Activated CD8-positive, alpha-beta memory T cell treated with anti-CD3 and anti-CD28 coated beads for 24 hours (primary cell): ENCODE measurements around the gene SERPINA10.
"Not testable (repeated sequence)": the region's sequence is repeated elsewhere in the genome, so short reads cannot be mapped to it uniquely, and the experiment has no call there.

Experiments
- DNase-seq: peaks from one replicate; pipeline ENCODE4 v3.0.0-alpha.2; 2020

Gene SERPINA10

DNA sequence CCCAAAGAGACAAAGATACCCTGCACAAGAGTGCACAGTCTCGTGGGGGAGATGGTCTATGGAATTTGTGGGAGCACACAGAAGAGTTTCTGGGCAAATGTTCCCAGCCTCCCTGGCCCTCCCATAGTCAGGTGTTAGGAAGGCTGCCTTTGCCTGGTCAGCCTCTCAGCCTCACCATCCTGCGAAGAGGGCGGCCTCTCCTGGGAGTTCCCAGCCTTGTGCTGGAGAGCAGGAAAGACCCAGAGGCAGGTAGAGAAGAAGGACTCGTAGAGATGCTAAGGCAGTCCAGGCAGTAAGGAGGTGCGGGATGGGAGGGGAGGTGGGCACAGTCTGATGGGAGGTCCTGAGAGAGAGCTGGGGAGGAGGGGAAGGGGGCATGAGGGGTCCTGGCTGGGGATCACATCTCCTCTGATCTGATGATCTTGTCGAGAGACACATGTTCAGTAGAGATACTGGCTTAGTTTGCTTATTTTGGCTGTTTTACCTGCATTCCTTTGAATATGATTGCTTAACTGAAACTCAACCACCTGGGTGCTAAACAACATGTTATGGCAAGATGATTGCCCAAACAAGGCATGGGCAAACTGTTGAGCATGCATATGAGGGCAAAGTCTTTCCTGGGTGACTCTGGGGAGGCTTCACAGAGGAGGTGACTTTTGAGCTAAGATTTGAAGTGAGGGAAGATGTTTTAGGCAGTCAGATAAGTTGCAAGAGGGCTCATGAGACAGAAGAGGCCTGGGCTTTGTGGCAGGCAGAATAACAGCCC lies 19.6 kb upstream of the SERPINA10 start:
- DNase-seq = no peak

DNA sequence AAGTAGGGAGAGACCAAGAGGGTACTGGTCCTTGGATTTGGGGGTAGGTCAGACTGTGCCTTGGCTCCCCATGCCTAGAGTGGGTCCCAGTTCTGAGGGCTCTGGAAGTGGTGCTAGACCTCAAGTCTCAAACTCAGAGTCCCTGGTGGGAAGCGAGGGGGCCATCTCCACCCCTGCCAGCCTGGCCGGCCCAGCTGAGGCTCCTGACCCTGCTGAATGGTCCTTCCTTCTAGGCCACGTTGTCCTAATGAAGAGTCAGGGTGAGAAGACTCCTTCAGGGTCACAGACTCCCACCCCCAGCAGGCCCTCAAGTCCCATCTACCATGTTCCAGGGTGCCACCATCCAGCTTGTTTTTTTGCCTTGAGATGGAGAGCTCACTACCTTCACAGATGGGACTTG lies 17.2 kb upstream of the SERPINA10 start:
- DNase-seq = no peak

DNA sequence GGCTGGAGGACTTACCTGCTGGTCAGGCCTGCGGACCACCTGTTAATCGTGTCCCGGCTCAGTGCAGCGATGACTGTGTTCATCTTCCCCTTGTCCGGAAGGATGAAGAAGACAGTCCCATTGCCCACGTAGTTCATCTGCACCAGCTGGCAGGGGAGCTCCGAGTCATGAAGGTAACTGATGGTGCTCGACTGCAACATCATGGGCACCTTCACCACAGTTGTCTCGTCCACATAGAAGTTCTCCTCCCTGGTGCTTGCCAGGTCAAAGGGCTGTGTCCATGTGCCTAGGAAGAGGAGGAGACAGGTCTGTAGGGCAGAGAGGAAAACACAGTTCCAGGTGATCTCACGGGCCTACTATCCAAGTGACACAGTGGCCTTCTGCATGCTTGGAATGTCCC lies 16.7 kb upstream of the SERPINA10 start:
- DNase-seq = no peak

DNA sequence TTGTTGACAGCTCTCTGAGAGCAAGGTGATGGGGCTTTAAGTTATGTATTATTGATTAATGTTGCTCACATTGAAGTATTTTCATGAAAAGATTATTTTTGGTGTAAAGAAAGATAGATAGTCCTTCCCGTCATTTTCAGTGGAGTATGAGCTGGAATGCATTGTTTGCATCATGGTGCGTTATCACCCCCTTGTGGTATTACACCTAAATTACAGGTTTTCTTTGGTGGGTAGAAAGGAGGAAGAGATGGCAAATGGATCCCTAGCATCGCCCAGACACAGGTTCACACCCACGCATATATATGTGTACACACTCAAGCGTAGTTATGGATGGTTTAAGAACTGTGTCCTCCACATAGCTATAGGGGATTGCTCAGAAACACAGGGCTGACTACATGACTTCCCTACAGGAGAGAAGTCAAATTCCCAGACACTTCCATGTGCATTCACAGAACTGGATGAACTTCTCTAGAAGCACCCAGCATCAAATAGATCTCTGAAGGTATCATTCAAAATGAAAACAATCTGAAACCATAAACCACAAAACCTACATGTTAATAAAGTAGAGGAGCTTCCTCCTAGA lies 14.4 kb upstream of the SERPINA10 start:
- no peak for DNase-seq

DNA sequence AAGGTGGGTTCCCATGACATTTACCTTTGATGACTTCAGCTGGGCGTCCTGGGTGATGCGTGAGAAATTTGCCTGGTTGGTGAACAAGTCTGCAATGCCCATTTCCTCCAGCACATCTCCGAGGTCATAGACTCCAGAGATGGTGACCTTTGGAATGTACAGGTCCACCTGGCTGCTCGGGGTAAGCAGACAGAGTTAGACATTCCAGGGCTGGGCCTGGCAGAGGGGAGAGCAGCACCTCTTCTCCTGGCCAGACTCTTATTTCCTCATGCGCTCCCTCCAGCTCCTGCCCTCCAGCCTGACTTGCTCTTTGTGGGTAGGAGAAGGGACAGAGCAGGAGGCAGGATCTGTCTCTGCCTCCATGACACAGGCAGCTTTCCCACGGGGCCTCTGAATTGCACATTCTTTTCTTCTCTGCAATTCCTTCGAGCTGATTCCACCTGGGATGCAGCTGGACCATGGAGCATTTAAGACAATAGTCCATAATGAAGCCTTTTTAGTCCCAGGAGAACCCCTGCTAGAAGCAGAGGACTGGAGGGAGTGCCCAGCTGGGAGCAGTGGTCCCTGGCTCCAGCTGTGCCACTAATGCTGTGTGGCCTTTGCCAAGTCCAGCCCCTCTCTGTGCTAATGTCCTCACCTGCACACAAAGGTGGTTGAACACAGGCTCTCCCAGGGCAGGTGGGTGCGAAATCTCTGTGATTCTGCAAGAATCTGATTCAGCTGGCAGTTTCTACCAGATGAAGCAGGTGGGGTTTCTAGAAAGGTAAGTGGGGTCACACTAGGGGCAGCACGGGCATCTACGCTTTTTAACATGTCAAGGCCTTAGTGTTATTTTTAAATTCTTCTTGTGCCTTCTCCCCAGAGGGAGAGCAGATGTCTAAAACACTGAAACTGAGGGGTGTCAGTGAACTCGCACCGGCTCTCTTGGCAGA lies 13.2 kb upstream of the SERPINA10 start:
- no peak for DNase-seq

DNA sequence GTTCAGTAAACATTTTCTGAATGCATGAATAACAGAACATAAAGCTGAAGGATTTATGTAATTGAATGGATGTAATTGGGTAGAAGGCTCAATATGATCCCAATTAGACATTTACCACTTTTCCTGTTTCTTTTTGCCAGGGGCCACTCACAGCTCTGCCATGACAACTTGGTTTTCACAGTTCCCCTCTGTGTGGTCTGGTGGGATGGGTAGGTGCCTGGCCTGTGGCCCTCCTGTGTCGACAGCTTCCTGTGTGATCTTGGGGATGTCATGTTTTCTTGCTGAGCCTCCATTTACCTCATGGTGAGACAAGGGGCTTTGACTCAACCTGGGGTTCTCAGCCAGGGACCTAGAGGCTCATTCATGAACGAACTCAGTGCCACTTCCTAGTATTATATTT lies 12.6 kb upstream of the SERPINA10 start:
- DNase-seq = no peak

DNA sequence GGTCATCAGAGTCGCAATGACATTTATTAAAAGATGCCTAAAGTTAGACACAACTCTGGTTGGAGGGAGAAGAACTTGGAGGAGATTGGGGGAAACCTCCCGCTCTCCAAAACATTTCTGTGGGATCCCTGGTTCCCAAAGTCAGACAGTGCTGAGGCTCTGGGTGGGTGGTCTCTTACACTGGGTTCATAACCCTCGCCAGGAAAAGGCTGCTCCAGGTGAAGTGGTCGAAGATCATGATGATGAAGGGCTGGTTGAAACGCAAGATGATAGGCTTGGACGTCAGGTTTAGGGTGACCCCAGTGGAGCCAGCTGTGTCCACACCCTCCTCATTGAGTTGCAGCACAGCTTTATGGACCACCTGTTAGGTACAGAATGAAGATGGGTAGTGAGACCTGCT lies 11.2 kb upstream of the SERPINA10 start:
- no peak for DNase-seq

DNA sequence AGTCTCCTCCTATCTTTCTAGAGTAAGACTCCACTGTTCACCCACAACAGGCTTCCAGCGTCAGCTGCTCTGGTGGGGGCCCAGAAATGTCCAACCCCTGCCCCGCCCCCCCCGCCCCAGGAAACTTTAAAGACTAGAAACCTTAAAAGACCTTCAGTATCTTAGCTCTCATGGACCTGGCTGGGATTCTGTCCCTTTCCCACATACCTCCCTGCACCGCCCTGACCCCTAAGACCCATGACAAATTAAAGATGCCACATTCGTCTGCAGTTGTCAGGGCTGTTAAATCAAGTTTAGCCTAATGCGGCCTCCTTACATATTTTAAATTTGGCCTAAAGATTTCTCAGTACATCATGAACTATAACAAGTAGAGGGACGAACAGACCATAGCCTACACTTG lies 10.0 kb upstream of the SERPINA10 start:
- DNase-seq = no peak

DNA sequence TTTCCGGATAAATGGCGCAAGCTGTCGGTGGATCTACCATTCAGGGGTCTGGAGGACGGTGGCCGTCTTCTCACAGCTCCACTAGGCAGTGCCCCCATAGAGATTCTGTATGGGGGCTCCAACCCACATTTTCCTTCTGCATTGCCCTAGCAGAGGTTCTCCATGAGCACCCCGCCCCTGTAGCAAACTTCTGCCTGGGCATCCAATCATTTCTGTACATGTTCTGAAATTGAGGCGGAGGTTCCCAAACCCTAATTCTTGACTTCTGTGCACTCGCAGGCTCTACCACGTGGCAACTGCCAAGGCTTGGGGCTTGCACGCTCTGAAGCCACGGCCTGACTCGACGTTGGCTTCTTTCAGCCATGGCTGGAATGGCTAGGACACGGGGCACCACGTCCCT lies 5.1 kb upstream of the SERPINA10 start:
- DNase-seq = no peak

DNA sequence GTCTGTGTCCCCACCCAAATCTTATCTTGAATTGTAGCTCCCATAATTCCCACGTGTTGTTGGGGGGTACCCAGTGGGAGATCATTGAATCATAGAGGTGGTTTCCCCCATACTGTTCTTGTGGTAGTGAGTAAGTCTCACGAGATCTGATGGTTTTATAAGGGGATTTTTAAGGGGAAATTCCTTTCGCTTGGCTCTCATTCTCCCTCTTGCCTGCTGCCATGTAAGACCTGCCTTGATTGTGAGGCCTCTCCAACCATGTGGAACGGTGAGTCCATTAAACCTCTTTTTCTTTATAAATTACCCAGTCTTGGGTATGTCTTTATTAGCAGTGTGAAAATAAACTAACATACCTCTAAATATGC lies 3.1 kb upstream of the SERPINA10 start:
- not testable (repeated sequence) for DNase-seq

DNA sequence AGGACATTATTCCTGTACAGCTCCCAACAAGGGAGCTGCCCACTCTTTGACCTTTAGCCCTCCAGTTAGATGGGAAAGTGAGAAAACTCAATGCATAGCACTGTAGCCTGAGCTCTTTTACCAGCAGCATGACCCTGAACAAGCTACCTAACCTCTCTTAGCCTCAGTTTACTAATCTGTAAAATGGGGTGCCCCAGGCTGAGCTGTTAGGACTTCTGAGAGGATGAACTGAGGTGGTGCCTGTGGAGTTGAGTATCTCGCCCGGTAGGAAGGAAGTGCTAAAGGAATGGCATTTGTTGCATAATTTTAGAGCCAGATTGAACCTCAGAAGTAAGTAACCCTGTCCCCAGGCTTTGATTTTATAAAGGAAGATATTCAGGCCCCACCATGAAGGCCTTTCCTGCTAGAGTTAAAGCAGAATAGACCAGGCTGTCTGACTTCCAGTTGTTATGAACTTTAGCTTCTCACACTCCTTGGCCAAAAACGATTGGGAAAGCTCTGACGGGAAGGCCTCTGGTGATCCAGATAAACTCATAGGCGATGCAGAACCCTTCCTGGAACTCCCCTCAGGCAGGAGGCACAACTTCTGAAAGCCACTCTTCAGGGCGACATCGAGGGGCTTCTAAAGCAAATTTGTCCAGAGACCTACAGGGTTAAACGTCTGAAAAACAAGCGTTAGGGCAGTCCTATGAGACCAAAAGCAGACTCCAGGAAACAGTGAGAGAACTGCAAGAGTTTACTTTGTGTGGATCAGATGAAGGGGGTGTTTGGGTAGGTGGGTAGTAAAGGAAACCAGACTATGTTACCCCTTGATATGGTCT lies 2.5 kb upstream of the SERPINA10 start:
- no peak for DNase-seq

DNA sequence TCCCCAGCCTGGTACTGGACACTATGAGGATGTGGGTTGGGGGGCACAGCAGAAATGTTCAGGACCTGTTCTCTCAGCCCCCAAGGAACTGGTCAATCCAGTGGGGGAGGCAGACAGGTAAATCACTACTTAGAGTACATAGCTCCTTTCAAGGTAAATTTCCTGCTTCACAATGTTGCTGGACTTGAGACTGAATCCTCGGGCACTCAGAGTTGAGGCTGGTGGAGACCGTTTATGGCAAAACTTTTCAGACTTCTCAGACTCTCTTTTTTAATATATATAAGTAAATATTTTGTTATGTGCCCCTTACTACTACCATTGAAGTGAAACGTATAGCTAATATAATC lies 483 bp upstream of the SERPINA10 start:
- no peak for DNase-seq

DNA sequence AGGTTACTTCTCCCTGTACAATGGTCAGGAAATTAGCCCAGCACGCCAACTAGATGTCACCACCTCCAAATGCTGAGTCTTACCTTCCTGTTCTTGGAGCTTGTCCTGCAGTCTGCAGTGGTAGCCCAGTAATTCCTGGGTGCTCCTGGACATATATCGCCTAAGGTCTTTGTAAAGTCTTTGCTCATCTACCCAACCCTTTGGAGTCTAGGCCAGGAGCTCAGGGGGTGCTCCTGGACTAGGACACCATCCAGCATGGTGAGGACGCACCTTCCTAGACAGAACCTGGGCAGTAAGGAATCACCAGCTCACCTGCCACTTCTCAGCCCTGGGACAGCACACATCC lies 569 bp downstream of the SERPINA10 start:
- DNase-seq = no peak

DNA sequence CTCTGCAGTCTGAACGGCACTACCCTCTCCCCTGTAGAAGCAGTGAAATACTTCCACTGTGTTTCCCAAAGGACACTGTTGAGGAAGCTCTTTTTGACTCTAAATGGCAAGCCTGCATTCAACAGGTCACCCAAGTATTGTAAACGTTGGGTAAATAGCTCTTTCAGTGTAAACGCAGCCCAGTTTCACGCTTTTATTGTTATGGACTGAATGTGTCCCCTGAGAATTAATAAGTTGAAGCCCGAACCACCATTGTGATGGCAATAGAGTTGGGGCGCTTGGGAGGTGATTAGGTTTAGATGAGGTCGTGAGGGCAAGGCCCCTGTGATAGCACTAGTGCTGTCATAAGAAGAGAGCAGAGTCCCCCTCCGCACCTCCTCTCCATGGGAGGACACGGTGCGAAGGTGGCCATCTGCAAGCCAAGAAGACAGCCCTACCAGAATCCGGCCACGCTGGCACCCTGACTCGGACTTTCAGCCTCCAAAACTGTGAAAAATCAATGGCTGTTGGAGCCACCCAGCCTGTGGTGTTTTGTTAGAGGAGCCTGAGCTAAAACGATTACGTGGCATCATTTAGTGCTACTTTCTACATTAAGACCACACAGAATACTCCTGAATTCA lies 1.1 kb downstream of the SERPINA10 start:
- no peak for DNase-seq

DNA sequence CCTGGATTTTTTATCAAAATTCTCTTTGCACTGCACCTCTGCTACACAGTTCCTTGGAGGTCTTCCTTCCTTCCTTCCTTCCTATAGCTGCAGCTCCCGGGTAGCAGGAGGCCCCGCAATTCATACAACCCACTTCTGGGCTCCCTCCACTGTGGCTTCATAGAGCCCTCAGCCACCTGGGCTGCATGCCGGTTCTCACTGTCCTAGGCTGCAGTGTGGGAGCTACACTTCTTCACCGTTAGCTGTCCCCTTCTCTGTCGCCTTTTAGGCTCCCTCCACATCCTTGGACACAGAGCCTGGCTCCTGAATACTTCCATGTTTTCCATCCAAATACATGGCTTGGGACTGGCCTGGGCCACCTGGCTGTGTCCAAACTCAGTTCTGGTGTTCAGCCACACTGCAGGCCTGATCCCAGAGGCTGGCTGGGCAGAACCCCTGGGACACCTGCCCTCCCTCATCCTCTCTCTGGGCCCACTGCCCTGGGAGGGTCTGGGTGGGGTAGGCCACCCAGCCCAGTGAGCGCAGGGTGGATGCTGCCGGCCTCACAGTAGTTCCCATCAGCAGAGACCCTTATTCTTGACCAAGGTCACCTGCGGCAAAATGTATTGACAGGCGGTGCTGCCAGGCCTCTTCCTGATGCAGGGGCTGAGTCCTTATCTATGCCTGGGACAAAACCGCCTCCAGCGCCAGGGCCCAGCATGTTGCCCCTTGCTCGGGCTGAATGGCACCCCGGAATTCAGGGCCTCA lies 1.7 kb downstream of the SERPINA10 start:
- no peak for DNase-seq

DNA sequence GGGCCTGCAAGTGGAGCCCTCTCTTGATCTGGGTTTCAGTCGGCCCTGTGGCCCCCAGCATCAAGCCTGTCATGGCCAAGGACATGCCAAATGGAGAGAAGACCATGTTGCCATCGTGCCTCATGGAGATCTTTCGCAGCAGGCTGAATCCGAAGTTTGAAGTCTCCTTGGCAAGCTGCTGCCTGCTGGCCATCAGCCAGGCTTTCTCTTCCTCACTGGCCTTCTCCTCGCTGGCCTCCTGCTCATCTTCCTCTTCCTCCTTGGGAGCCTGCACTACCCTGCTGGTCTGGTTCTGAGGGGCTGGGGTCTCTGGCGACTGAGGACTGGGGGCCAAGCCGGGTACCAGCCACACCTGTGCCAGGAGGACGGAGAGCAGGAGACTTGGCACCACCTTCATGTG lies 2.9 kb downstream of the SERPINA10 start:
- DNase-seq = no peak

DNA sequence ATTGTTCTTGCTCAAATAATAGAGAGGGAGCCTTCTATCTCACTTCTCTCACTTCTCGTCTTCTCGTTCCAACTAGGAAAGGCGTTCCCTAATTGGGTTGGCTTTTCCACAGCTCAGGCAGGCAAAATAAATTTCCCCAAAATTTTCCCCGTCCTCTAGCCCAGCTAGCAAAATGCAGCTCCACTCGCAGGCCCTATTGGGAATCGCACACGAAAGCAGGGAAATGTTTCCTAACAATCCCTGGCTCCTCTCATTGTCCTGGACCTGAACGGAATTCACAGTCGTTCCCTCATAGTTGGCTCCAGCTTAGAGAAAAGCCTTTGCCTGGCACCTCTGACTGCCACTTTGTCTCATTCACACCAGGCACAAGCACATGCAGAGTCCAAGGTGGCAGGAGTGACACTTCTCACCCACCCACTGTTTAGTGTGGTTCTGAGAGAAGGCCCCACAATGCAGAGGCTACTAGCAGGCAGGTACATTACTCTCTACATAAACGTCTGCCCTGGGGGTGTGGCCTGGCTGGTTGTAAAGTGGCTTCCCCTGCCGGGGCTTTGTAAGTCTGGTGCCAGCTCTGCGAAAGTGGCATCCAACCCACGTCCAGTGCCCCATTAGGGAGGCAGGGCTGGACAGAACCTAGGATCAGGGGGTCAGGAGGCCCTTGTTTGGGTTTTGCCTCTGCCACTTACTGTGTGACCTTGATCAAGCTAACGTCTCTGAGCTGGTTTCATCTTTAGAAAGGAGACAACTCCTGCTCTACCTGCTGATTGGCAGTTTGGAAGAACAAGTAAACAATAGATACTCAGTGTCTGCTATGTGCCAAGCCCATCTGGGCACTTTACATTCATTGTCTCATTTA lies 4.2 kb downstream of the SERPINA10 start:
- DNase-seq = no peak

DNA sequence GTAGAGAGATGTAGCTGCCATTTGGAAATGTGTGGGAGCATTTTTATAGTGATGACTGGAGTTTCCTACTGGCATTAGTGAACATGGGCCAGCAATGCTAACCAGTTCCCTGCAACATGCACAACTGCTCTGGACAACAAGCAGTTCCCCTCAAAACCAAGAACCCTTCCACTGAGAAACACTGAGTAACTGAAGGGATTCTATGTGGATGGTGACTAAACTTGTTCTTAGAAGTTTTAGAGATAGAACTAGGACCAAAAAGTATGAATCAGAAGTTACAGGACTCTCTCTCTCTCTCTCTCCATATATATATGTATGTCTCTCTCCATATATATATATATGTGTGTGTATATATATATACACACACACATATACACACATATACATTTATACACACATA lies 7.9 kb downstream of the SERPINA10 start:
- DNase-seq = no peak

DNA sequence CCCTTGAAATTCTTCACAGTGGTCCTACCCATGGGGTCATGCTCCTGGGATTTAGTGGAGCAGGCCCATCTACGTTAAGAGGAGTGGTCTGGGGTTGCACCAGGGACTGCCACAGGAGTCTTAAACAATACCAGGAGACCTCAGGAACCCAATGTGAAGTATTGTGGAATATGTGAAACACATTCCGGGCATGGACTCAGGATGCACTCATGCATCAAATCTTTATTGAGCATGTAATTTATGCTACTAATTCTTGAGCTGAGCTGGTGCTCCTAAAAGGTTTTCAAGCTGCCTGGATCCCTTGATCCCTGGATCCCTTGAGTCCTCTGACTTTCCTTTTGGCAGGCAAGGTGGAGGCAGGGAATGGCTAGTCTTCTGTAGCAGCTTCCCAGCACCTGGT lies 8.8 kb downstream of the SERPINA10 start:
- DNase-seq = no peak

DNA sequence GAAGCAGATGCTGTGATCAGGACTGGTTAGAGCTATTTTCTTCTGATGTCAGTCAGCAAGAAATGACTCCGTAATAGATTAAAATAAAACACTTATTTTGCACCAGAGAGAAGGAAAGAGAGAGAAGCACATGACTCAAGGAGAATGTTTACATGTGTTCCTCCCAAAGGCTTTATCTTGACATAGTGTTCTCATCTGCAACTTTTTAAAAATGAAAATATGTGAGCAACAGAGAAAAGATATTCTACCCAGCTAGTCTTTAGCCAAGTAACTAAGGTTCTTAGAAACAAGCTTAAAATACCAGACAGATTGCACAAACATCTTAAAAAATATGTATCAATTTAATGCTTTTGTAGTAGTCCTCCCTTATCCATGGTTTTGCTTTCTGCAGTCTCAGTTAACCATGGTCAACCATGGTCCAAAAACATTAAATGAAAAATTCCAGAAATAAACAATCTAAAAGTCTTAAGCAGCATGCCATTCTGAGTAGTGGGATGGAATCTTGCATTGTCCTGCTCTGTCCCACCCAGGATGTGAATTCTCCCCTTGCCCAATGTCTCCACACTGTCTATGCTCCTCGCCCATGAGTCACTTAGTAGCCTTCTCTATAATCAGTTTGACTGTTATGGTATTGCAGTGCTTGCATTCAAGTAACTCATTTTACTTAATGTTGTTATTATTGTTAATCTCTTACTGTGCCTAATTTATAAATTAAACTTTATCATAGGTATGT lies 9.9 kb downstream of the SERPINA10 start:
- no peak for DNase-seq
